PC-9 (cell line): ENCODE measurements around the gene CCSAP.

ENCODE experiments used
- EZH2 ChIP-seq: fragments of 200-600 bp; sonication (generic); IDR thresholded peaks from 2 replicates; pipeline ENCODE4 v1.8.0; 2017; ENCODE audit warnings: antibody characterized with exemption, low read depth
- TF ChIP-seq, protein P1 (sequence below): fragments of 200-600 bp; sonication (generic); conservative IDR thresholded peaks from 2 replicates; pipeline ENCODE4 v1.6.1; 2017; ENCODE audit warnings: mixed run types, antibody characterized with exemption, mild to moderate bottlenecking, moderate library complexity

DNA sequence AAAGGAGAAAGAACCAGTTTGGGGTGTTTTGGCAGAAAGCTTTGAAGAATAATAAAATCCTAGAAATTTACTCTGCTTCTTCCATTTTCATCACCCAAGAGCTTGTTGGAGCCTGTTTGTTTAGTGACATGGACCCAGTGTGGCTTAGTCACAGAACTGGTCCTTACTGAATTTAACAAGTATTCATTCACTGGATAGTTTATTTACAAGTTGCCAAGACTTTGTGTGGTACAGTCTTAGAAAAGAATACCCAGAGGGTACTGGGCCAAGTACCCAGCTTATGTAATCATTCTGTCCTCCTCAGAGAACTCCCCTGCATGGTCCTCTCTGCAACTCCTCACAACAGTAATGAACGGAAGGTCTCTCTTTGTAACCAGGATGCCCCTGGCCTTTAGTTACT is 55.6 kb downstream of the CCSAP start:
- TF ChIP-seq, protein P1, sequence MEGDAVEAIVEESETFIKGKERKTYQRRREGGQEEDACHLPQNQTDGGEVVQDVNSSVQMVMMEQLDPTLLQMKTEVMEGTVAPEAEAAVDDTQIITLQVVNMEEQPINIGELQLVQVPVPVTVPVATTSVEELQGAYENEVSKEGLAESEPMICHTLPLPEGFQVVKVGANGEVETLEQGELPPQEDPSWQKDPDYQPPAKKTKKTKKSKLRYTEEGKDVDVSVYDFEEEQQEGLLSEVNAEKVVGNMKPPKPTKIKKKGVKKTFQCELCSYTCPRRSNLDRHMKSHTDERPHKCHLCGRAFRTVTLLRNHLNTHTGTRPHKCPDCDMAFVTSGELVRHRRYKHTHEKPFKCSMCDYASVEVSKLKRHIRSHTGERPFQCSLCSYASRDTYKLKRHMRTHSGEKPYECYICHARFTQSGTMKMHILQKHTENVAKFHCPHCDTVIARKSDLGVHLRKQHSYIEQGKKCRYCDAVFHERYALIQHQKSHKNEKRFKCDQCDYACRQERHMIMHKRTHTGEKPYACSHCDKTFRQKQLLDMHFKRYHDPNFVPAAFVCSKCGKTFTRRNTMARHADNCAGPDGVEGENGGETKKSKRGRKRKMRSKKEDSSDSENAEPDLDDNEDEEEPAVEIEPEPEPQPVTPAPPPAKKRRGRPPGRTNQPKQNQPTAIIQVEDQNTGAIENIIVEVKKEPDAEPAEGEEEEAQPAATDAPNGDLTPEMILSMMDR, result no peak
- no peak for TF ChIP-seq EZH2
